GM21360 (cell line): ENCODE results near the gene NFASC.

ENCODE experiments used
- ATAC-seq: cut with Tn5 transposase; IDR thresholded peaks from one replicate; pipeline ENCODE4 v1.9.1; 2021; ENCODE audit warnings: mild to moderate bottlenecking, moderate library complexity; ENCODE audit not compliant: unreplicated experiment

The NFASC gene

GRCh38 chr1:204885790-204886189 lies 15.1 kb downstream of the NFASC start:
- ATAC-seq, result no peak

GRCh38 chr1:204887846-204888245 lies 17.2 kb downstream of the NFASC start:
- ATAC-seq, result no peak

- no peak for ATAC-seq
Observed at GRCh38 chr1:204888294-204888693, 17.6 kb downstream of the NFASC start.

- ATAC-seq, result no peak
Observed at GRCh38 chr1:204889681-204890383, 19.2 kb downstream of the NFASC start.

GRCh38 chr1:204891860-204892259 lies 21.2 kb downstream of the NFASC start:
- ATAC-seq, result no peak

- no peak for ATAC-seq
Observed at GRCh38 chr1:204894031-204894430, 23.4 kb downstream of the NFASC start.

GRCh38 chr1:204894606-204895005 lies 23.9 kb downstream of the NFASC start:
- no peak for ATAC-seq

GRCh38 chr1:204896023-204896422 lies 25.4 kb downstream of the NFASC start:
- no peak for ATAC-seq

GRCh38 chr1:204896787-204897469 lies 26.3 kb downstream of the NFASC start:
- ATAC-seq, result no peak

GRCh38 chr1:204900721-204901120 lies 30.1 kb downstream of the NFASC start:
- no peak for ATAC-seq

GRCh38 chr1:204902671-204903070 lies 32.0 kb downstream of the NFASC start:
- ATAC-seq, result no peak

GRCh38 chr1:204904228-204904810 lies 33.7 kb downstream of the NFASC start:
- no peak for ATAC-seq

GRCh38 chr1:204909109-204909508 lies 38.4 kb downstream of the NFASC start:
- no peak for ATAC-seq

GRCh38 chr1:204915861-204916495 lies 45.3 kb downstream of the NFASC start:
- ATAC-seq, result no peak

- ATAC-seq, result no peak
Observed at GRCh38 chr1:204917802-204918201, 47.1 kb downstream of the NFASC start.

- no peak for ATAC-seq
Observed at GRCh38 chr1:204920511-204920910, 49.8 kb downstream of the NFASC start.

GRCh38 chr1:204920967-204921366 lies 50.3 kb downstream of the NFASC start:
- ATAC-seq, result no peak

- ATAC-seq, result no peak
Observed at GRCh38 chr1:204921855-204922516, 51.3 kb downstream of the NFASC start.

- no peak for ATAC-seq
Observed at GRCh38 chr1:204923201-204923600, 52.5 kb downstream of the NFASC start.

GRCh38 chr1:204923626-204924012 lies 53.0 kb downstream of the NFASC start:
- ATAC-seq, result no peak
